HG02885 (cell line): Measurements from ENCODE around the gene EPAS1.
"Not testable (repeated sequence)": the region's sequence is repeated elsewhere in the genome, so short reads cannot be mapped to it uniquely, and the experiment has no call there.

Experiments used
- ATAC-seq: cut with Tn5 transposase; IDR thresholded peaks from one replicate; pipeline ENCODE4 v1.9.1; 2021; ENCODE audit warnings: mild to moderate bottlenecking; ENCODE audit not compliant: unreplicated experiment, poor library complexity

EPAS1 gene

DNA sequence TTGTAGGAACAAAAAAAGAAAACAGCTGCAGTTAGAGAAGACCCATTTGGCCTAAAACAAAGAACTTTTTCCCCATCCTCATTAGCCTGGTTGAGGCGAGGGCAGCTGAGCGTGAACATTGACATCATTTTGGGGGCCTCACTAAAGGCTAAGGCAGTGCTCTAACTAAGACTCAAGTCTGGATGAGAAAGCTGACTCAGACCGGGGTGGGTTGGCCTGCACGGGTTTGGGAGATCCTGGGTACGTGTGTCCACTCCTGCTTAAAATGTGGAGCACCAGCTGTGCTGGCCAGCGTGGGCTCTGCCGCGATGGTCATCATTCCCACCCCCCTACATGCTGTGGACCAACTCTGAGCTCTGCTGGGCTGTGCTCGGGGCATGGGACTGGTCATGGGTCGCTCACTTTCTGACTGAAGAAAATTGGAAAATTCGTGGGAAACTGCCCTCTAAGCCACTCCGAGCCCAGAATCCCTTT is 96.2 kb downstream of the EPAS1 start:
- no peak for ATAC-seq

GRCh38 chr2:46393865-46394264 is 96.7 kb downstream of the EPAS1 start:
- no peak for ATAC-seq

- no peak for ATAC-seq
These were observed 97.7 kb downstream of the EPAS1 start for GRCh38 chr2:46394649-46395510.

- ATAC-seq, result not testable (repeated sequence)
These were observed 98.5 kb downstream of the EPAS1 start for GRCh38 chr2:46395730-46396129.

GRCh38 chr2:46400016-46400415 is 102.8 kb downstream of the EPAS1 start:
- ATAC-seq, result no peak

DNA sequence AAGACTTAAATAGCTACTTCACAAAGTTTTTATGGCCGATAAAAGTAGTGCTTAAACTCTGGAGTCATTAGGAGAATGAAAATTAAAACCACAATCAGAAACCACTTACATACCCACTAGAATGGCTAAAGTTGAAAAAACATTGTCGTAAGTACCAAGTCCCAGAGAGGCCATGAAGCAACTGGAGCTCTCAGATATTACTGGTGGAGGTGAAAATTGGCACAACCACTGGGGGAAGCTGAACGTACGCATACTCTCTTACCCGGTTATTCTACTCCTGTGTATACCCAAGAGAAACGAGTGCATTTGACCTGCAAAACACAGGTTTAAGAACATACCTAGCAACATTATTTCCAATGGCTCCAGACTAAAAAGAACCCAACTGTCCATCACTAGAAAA is 105.7 kb downstream of the EPAS1 start:
- ATAC-seq, result no peak

- ATAC-seq, result no peak
These were observed 107.1 kb downstream of the EPAS1 start for GRCh38 chr2:46404181-46404759.

DNA sequence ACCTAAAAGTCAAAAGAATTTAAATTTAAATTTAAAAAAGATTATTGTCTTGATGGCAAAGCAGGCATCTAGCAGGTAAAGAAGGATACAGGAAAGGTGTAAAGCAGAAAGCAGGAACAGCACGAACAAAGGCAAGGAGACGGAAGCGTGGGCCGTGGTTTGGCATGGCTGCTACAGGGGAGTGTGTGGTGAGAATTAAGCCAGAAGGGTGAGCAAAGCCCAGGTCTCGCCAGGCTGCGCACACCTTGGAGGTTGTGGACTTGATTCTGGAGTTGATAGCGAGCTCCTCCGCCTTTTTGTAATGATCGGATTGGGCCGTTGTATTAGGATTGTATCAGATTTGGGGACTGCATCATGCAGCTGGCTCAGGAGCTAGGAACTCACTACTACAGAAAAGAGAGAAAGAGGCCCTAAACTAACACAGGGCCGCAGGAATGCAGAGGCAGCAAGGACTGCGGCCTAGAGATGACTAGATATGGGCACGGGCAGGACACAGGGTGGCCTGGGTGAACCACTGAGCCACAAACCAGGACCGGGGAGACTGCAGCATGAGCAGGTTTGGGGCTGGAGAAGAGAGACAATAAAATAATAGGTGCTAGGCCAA is 110.7 kb downstream of the EPAS1 start:
- no peak for ATAC-seq

- ATAC-seq, result no peak
These were observed 112.5 kb downstream of the EPAS1 start for GRCh38 chr2:46409756-46410155.

DNA sequence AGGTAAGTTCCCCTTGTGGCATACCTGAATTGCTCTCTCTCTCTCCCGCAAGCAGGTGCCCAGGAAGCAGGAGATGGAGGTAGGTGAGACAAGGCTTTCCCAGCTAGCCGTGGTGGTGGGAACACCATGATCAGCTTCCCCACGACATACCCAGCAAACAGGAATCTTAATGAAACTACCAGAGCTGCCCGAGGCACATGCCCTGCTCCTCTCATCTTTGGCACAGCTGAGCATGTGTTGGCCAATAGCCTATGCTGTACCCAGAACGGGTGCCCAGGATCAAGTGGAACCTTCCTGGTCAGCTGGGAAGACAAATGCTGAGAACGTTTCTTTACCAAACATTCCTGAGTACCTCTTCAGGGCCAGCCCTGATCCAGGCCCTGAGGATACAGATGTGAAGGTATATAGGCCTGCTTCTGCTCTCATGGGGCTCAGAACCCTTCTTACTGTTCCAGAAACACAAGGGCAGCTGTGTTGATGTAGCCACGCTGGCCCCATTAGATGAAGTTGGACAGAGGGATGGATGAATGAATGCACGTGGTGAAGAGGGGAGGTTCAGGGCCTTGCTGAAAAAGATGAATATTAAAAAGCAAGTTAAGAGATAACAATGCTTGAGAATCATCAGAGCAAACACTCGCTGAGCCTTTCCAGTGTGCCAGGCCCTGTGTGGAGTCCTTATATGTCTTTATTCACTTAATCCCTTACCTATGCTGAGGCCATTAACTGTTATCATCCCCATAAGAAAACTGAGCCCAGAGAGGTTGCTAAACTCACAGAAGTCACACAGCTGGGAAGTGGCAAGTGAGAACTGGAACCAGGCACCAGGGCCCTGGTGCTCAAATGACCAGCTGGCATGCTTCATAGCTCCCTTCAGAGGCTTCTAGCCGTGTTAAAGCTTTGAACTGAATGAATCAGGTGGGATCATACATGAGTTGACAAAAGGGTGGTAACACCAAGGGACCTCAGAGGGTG is 113.4 kb downstream of the EPAS1 start:
- ATAC-seq, result no peak

DNA sequence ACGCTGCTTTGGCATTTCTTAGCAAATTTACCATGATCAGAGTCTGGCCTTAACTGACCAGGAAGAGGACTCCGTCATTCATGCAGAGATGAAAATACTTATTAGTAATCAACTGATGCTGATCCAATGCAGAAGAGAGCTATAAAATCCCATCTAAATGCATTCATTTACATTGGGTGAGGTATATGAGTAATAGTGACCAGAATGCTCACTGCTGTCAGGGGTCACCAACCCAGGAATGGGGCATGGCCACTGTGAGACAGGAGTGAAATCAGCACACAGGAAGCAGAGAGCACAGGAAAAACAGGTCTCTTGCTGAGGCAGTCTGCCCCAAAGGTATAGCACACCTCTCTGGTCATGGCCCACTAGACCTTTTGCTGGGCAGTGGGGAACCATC is 114.0 kb downstream of the EPAS1 start:
- no peak for ATAC-seq

- ATAC-seq, result no peak
These were observed 114.8 kb downstream of the EPAS1 start for GRCh38 chr2:46411985-46412384.

DNA sequence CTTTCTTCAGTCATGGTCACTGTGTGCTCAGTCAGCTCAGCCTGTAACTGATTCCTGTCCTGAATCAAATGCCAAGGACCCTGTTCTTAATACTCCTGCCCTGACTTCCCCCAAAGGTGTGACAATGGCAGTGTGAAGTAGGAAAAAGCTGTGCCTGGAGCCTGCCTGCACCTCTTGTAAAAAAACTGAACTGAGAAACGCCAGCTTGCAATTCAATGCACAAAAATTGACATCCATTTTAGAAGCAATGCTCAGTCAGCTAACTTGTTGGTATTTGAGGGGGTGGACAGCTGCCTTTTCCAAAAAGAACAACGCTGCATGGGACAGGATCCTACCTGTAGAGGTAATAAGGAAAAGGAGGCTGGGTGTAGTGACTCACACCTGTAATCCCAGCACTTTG is 115.9 kb downstream of the EPAS1 start:
- ATAC-seq, result no peak

- ATAC-seq, result no peak
These were observed 116.4 kb downstream of the EPAS1 start for GRCh38 chr2:46413631-46414030.

- ATAC-seq, result no peak
These were observed 117.5 kb downstream of the EPAS1 start for GRCh38 chr2:46414701-46415100.

DNA sequence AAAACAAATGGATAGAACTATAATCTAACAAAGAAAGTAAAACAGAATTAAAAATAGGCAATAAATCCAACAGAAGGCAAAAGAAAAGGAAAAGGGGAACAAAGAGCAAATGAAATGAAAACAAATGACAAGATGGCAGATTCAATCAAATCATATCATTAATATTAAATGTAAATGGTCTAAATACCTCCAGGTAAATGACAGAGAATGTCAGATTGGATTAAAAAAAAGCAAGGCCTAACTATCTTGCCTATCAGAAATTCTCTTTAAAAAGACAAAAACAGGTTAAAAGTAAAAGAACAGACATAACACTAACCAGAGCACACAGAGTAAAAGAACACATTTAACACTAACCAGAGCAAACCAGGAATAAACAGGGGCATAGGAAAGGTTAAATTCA is 119.1 kb downstream of the EPAS1 start:
- no peak for ATAC-seq

GRCh38 chr2:46416739-46417403 is 119.7 kb downstream of the EPAS1 start:
- ATAC-seq, result no peak

DNA sequence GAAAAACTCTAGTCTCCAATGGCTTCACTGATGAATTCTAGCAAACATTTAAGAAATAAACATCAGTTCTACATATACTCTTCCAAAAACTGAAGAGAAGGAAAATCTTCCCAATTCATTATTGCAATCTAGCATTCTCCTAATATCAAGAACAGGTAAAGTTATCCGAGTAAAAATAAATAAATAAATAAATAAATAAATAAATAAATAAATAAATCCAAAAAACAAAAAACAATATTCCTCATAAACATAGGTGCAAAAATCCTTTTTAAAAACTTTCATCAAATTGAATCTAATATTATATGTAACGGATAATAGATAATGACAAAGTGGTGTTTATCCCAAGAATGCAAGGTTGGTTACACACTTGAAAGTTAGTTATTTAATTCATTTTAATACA is 123.7 kb downstream of the EPAS1 start:
- ATAC-seq, result no peak

DNA sequence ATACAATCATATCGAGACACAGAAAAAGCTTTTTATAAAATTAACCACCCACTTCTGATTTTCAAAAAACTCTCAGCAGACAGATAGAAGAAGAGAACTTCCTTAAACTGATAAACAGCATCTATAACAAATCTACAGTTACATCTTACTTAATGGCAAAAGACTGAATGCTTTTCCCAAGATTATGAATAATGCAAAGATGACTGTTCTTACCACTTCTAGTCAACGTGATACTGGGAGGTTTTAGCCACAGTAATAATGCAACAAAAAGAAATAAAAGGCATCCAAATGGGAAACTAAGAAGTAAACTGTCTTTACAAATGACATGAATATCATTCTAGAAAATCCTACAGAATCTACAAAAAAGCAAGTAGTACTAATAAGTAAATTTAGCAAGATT is 124.2 kb downstream of the EPAS1 start:
- no peak for ATAC-seq
